GM23338 (cell line): ENCODE results near the gene PADI1. TPM values are rescaled to one million over a fixed set of nuclear protein-coding genes. Genes with fewer than 3 reads are reported as not detected.

Experiments
- ATAC-seq: fragments of 200-7000 bp; cut with Tn5 transposase; 3 replicates; pipeline ENCODE4 v1.9.1; 2020
- DNase-seq: peaks from one replicate; pipeline ENCODE4 v3.0.0-alpha.2; 2015; ENCODE audit warnings: low spot score
- H2AFZ ChIP-seq: fragments of 200-600 bp; sonication (generic); 2 replicates; pipeline ENCODE4 v1.8.0; 2016; ENCODE audit warnings: antibody characterized with exemption, mild to moderate bottlenecking, moderate library complexity
- H3F3A ChIP-seq: fragments of 200-600 bp; sonication (generic); replicated peaks from 2 replicates; pipeline ENCODE4 v1.8.0; 2017; ENCODE audit warnings: antibody characterized with exemption, mixed run types, low read depth
- H3K27ac ChIP-seq: fragments of 200-600 bp; sonication (generic); 2 replicates; pipeline ENCODE4 v1.6.1; 2016; ENCODE audit warnings: low read depth
- H3K27me3 ChIP-seq: fragments of 200-600 bp; sonication (generic); 2 replicates; pipeline ENCODE4 v1.8.0; 2016; ENCODE audit warnings: mild to moderate bottlenecking, mixed run types, moderate library complexity; ENCODE audit not compliant: insufficient read depth
- H3K36me3 ChIP-seq: fragments of 200-600 bp; sonication (generic); 2 replicates; pipeline ENCODE4 v1.8.0; 2016; ENCODE audit warnings: mild to moderate bottlenecking; ENCODE audit not compliant: insufficient read depth
- H3K4me1 ChIP-seq: fragments of 200-600 bp; sonication (generic); 2 replicates; pipeline ENCODE4 v1.8.0; 2016; ENCODE audit warnings: mild to moderate bottlenecking, moderate library complexity; ENCODE audit not compliant: insufficient read depth
- H3K4me2 ChIP-seq: fragments of 200-600 bp; sonication (generic); 2 replicates; pipeline ENCODE4 v1.7.1; 2017; ENCODE audit warnings: mixed run types
- H3K4me3 ChIP-seq: fragments of 200-600 bp; sonication (generic); 2 replicates; pipeline ENCODE4 v1.6.1; 2016; ENCODE audit warnings: mixed run types
- H3K79me2 ChIP-seq: fragments of 200-600 bp; sonication (generic); replicated peaks from 2 replicates; pipeline ENCODE4 v1.8.0; 2017; ENCODE audit warnings: mild to moderate bottlenecking; ENCODE audit not compliant: insufficient read depth
- H3K9me2 ChIP-seq: fragments of 200-600 bp; sonication (generic); 2 replicates; pipeline ENCODE4 v1.8.0; 2017; ENCODE audit not compliant: insufficient read depth
- H4K20me1 ChIP-seq: fragments of 200-600 bp; sonication (generic); replicated peaks from 2 replicates; pipeline ENCODE4 v1.8.0; 2017; ENCODE audit warnings: mild to moderate bottlenecking; ENCODE audit not compliant: insufficient read depth
- H3K27ac Mint-ChIP-seq: 2 replicates; pipeline ENCODE4 v1.8.0; 2020; ENCODE audit warnings: inconsistent platforms, mild to moderate bottlenecking, moderate library complexity, mixed read lengths
- H3K27me3 Mint-ChIP-seq: 3 replicates; pipeline ENCODE4 v1.8.0; 2022; ENCODE audit warnings: low read depth, mild to moderate bottlenecking, moderate library complexity, mixed read lengths, inconsistent platforms; ENCODE audit not compliant: insufficient read depth, poor library complexity
- H3K36me3 Mint-ChIP-seq: 3 replicates; pipeline ENCODE4 v1.8.0; 2021; ENCODE audit warnings: low read depth, mild to moderate bottlenecking, inconsistent platforms, moderate library complexity, mixed read lengths
- H3K4me1 Mint-ChIP-seq: 3 replicates; pipeline ENCODE4 v1.8.0; 2020; ENCODE audit warnings: mild to moderate bottlenecking, inconsistent platforms, mixed read lengths
- H3K4me3 Mint-ChIP-seq: 3 replicates; pipeline ENCODE4 v1.8.0; 2021; ENCODE audit warnings: moderate library complexity, mild to moderate bottlenecking, inconsistent platforms, mixed read lengths
- H3K9me3 Mint-ChIP-seq: 3 replicates; pipeline ENCODE4 v1.8.0; 2020; ENCODE audit warnings: moderate library complexity, mild to moderate bottlenecking, inconsistent platforms, mixed read lengths
- CREB1 ChIP-seq: fragments of 250-450 bp; sonication (Bioruptor Pico); IDR thresholded peaks from 2 replicates; pipeline ENCODE4 v1.5.0; 2020; ENCODE audit warnings: low read depth, mild to moderate bottlenecking, moderate library complexity
- EZH2 ChIP-seq: fragments of 200-600 bp; sonication (generic); IDR thresholded peaks from one replicate; pipeline ENCODE4 v1.8.0; 2017; ENCODE audit warnings: antibody characterized with exemption, mild to moderate bottlenecking, low read depth; ENCODE audit not compliant: unreplicated experiment
- JUNB ChIP-seq: IDR thresholded peaks from one replicate; pipeline ENCODE4 v1.6.1; 2016; ENCODE audit warnings: antibody characterized with exemption; ENCODE audit not compliant: unreplicated experiment
- NANOG ChIP-seq: IDR thresholded peaks from 2 replicates; pipeline ENCODE4 v1.6.1; 2016; ENCODE audit warnings: antibody characterized with exemption, borderline replicate concordance
- STAT1 ChIP-seq: IDR thresholded peaks from one replicate; pipeline ENCODE4 v1.6.1; 2016; ENCODE audit warnings: antibody characterized with exemption; ENCODE audit not compliant: unreplicated experiment
- ZNF331 ChIP-seq: fragments of 250-450 bp; sonication (Bioruptor Pico); IDR thresholded peaks from 2 replicates; pipeline ENCODE4 v1.5.0; 2020; ENCODE audit warnings: low read depth, mild to moderate bottlenecking, moderate library complexity
- polyA plus RNA-seq: library from polyadenylated mRNA; unstranded; fragments of >200 nt; fragmentation: Nextera tagmentation; extraction: Ambion mirVana; gene quantifications from 2 replicates; pipeline ENCODE4 v1.2.1, GENCODE V29; 2016
- total RNA-seq: library from RNA; depleted of rRNA; stranded (reverse); fragments of >200 nt; shearing (Covaris generic); gene quantifications from 2 replicates; pipeline ENCODE4 v1.2.3, GENCODE V29; 2014
- TF ChIP-seq, protein P1 (sequence below), 2 experiments: fragments of 200-600 bp in 1 of 2; sonication (generic) in 1 of 2; conservative IDR thresholded peaks; 2 replicates each; pipeline versions ENCODE4 v1.5.1 to v1.6.1; 2016 to 2017; ENCODE audit warnings: antibody characterized with exemption in 2 of 2, low read depth in 2 of 2, mild to moderate bottlenecking in 2 of 2, moderate library complexity in 1 of 2
- TF ChIP-seq, protein P2 (sequence below): IDR thresholded peaks from one replicate; pipeline ENCODE4 v1.6.1; 2018; ENCODE audit warnings: antibody characterized with exemption; ENCODE audit not compliant: unreplicated experiment

PADI1 gene
- total and polyA plus RNA-seq, 2 experiments from 2014 or later, result 0.26 to 0.28 TPM

DNA sequence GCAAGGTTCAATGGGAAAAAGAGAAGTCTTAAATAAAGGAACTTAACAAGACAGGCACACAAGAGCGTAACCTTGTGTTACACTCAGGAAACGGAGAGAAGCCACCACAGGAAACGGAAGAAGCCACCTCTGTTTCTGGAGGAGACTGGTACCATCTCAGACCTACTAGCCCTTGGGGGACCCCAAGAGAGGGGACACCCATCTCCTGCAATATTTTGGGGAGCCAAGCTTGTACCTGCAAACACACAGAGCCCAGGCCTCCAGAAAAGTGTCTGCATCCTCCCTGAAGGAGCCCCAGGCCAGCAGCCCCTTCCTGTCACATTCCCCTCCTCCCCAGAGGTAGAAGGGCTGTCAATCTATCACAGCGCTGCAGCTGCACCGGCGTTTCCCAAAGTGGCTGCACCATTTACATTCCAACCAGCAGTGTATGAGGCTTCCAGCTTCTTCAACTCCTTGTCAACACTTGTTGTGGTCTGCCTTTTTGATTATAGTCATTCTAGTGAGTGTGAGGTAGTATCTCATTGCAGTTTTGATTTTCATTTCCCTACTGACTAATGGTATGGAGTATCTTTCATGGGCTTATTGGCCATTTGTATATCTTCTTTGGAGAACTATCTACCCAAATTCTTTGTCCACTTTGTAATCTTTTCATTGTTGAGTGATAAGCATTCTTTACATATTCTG, 23.0 kb upstream of the PADI1 start (continued):
- TF ChIP-seq, protein P1, sequence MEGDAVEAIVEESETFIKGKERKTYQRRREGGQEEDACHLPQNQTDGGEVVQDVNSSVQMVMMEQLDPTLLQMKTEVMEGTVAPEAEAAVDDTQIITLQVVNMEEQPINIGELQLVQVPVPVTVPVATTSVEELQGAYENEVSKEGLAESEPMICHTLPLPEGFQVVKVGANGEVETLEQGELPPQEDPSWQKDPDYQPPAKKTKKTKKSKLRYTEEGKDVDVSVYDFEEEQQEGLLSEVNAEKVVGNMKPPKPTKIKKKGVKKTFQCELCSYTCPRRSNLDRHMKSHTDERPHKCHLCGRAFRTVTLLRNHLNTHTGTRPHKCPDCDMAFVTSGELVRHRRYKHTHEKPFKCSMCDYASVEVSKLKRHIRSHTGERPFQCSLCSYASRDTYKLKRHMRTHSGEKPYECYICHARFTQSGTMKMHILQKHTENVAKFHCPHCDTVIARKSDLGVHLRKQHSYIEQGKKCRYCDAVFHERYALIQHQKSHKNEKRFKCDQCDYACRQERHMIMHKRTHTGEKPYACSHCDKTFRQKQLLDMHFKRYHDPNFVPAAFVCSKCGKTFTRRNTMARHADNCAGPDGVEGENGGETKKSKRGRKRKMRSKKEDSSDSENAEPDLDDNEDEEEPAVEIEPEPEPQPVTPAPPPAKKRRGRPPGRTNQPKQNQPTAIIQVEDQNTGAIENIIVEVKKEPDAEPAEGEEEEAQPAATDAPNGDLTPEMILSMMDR (conservative IDR thresholded peaks at IDR 0.05; ENCODE audit: low read depth in 2 of 2), result no peak

DNA sequence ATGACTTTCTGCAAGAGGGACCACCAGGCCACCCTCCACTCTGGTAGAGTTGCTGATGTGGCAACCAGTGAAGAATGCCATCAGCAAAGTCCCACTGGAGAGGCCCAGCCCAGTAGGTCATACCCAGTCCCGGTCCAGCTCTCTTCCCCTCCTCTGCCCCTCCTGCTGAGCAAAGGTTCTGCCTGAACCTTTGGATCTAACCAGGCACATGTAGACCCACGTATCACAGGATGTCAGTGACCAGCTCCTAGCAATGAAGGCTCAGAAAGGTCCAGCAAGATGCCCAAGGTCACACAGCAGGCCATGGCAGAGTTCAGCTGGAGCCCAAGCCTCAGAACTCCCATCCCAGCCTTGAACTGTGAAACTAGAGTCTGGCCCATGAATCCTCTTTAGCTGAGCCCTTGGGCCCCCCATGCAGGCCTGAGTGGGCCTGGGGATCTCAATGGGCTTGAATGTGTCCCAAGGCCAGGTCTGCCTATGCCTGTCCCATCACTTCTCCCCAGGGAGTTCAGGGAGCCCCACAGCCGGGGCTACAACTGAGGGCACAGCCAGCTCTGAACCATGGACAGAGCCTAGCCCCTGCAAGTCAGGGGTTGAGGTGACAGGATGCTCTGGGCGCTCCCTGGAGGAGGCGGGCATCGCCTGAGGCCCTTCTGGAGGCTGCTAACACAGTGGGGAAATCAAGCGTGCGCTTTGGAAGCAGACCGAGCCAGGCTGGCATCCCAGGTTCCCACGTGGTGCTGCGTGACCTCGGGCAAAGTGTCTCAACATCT, 21.4 kb upstream of the PADI1 start:
- no peaks in the 10 kb centered on the region for H3K9me2 ChIP-seq
- Mint-ChIP-seq H3K4me1 (peaks cover 4% of the 10 kb centered on the region; the same call in 2 of the 3 replicates), H3K27ac (no peak overlapping the region), H3K36me3 (no peaks in the 10 kb centered on the region), H3K4me3 (no peak overlapping the region), H3K9me3 (peaks cover 6% of the 10 kb centered on the region), H3K27me3 (peaks cover 3% of the 10 kb centered on the region)
- no peaks in the 10 kb centered on the region for H3F3A ChIP-seq
- no peak overlapping the region for H3K27ac ChIP-seq
- no peak for TF ChIP-seq STAT1
- TF ChIP-seq, protein P2, sequence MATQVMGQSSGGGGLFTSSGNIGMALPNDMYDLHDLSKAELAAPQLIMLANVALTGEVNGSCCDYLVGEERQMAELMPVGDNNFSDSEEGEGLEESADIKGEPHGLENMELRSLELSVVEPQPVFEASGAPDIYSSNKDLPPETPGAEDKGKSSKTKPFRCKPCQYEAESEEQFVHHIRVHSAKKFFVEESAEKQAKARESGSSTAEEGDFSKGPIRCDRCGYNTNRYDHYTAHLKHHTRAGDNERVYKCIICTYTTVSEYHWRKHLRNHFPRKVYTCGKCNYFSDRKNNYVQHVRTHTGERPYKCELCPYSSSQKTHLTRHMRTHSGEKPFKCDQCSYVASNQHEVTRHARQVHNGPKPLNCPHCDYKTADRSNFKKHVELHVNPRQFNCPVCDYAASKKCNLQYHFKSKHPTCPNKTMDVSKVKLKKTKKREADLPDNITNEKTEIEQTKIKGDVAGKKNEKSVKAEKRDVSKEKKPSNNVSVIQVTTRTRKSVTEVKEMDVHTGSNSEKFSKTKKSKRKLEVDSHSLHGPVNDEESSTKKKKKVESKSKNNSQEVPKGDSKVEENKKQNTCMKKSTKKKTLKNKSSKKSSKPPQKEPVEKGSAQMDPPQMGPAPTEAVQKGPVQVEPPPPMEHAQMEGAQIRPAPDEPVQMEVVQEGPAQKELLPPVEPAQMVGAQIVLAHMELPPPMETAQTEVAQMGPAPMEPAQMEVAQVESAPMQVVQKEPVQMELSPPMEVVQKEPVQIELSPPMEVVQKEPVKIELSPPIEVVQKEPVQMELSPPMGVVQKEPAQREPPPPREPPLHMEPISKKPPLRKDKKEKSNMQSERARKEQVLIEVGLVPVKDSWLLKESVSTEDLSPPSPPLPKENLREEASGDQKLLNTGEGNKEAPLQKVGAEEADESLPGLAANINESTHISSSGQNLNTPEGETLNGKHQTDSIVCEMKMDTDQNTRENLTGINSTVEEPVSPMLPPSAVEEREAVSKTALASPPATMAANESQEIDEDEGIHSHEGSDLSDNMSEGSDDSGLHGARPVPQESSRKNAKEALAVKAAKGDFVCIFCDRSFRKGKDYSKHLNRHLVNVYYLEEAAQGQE, result peak; percentile 34
- H4K20me1 ChIP-seq, result no peaks in the 10 kb centered on the region
- H3K79me2 ChIP-seq, result no peaks in the 10 kb centered on the region
- no peak overlapping the region for H2AFZ ChIP-seq
- no peak overlapping the region for H3K4me2 ChIP-seq
- no peaks in the 10 kb centered on the region for H3K27me3 ChIP-seq
- H3K4me1 ChIP-seq, result peaks cover 5% of the 10 kb centered on the region
- H3K4me3 ChIP-seq, result no peak overlapping the region
- ATAC-seq (no peak), DNase-seq (no peak)
- H3K36me3 ChIP-seq, result no peaks in the 10 kb centered on the region

DNA sequence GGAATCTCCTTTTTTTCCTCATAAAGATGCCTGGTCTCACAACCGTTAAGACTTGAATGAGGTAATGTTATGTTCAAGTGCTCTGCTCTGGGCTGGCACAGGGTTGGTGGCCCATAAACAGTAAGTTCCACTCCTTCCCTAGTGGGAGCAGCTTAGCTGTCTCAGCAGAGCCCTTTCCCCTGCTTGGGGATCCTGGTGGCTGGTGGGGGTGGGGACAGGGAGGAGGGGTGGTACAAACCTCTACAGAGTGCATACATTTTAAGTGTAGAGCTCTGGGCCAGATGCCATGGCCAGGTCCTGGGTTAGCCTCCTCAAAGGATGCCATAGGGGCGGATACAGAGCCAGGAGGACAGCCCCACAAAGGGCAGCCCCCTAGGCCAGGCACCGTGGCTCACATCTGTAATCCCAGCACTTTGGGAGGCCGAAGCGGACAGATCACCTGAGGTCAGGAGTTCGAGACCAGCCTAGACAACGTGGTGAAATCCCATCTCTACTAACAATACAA, 20.7 kb upstream of the PADI1 start:
- no peak for ATAC-seq
- DNase-seq, result no peak
- no peaks in the 10 kb centered on the region for H3F3A ChIP-seq
- H3K36me3 ChIP-seq, result no peaks in the 10 kb centered on the region
- H3K79me2 ChIP-seq, result no peaks in the 10 kb centered on the region
- no peak overlapping the region for H3K4me2 ChIP-seq
- Mint-ChIP-seq H3K27me3 (peaks cover 5% of the 10 kb centered on the region), H3K27ac (no peak overlapping the region), H3K4me1 (peaks cover 4% of the 10 kb centered on the region; the same call in 2 of the 3 replicates), H3K4me3 (no peak overlapping the region), H3K36me3 (no peaks in the 10 kb centered on the region), H3K9me3 (peaks cover 13% of the 10 kb centered on the region)
- no peaks in the 10 kb centered on the region for H4K20me1 ChIP-seq
- no peaks in the 10 kb centered on the region for H3K27me3 ChIP-seq
- no peak overlapping the region for H3K27ac ChIP-seq
- peaks cover 5% of the 10 kb centered on the region for H3K4me1 ChIP-seq
- H3K4me3 ChIP-seq, result no peak overlapping the region
- no peak overlapping the region for H2AFZ ChIP-seq
- no peaks in the 10 kb centered on the region for H3K9me2 ChIP-seq
- no peak for TF ChIP-seq EZH2
- TF ChIP-seq NANOG, result no peak
- TF ChIP-seq CREB1, result no peak
- no peak for TF ChIP-seq ZNF331 (CRISPR knock-in tag)
- no peak for TF ChIP-seq JUNB
